HG03196 (cell line): Measurements from ENCODE around the gene PTPRD.
A peak's percentile ranks its signal among the peaks of the same experiment; 100 is the strongest.

Experiments used
- ATAC-seq: cut with Tn5 transposase; IDR thresholded peaks from one replicate; pipeline ENCODE4 v1.9.1; 2021; ENCODE audit not compliant: unreplicated experiment

Gene PTPRD

GRCh38 chr9:8382777-8383527, 2229.8 kb downstream of the PTPRD start:
- no peak for ATAC-seq

- ATAC-seq, result no peak
Measured at GRCh38 chr9:8382266-8382665, 2230.5 kb downstream of the PTPRD start.

GRCh38 chr9:8381601-8382000, 2231.2 kb downstream of the PTPRD start:
- no peak for ATAC-seq

GRCh38 chr9:8374471-8374870, 2238.3 kb downstream of the PTPRD start:
- no peak for ATAC-seq

GRCh38 chr9:8371686-8372085, 2241.1 kb downstream of the PTPRD start:
- no peak for ATAC-seq

GRCh38 chr9:8366161-8366926, 2246.5 kb downstream of the PTPRD start:
- no peak for ATAC-seq

- ATAC-seq, result no peak
Measured at GRCh38 chr9:8365466-8366160, 2247.2 kb downstream of the PTPRD start.

GRCh38 chr9:8365029-8365428, 2247.8 kb downstream of the PTPRD start:
- ATAC-seq, result peak; percentile 68

- no peak for ATAC-seq
Measured at GRCh38 chr9:8364026-8364752, 2248.6 kb downstream of the PTPRD start.

GRCh38 chr9:8362250-8362649, 2250.6 kb downstream of the PTPRD start:
- ATAC-seq, result peak; percentile 69

GRCh38 chr9:8361364-8361763, 2251.4 kb downstream of the PTPRD start:
- ATAC-seq, result no peak

GRCh38 chr9:8356406-8356805, 2256.4 kb downstream of the PTPRD start:
- ATAC-seq, result no peak

GRCh38 chr9:8351436-8351835, 2261.4 kb downstream of the PTPRD start:
- ATAC-seq, result no peak

- ATAC-seq, result no peak
Measured at GRCh38 chr9:8349901-8350300, 2262.9 kb downstream of the PTPRD start.

- no peak for ATAC-seq
Measured at GRCh38 chr9:8349376-8349775, 2263.4 kb downstream of the PTPRD start.

GRCh38 chr9:8348756-8349155, 2264.0 kb downstream of the PTPRD start:
- ATAC-seq, result no peak

GRCh38 chr9:8346296-8346695, 2266.5 kb downstream of the PTPRD start:
- ATAC-seq, result no peak

GRCh38 chr9:8338767-8339510, 2273.9 kb downstream of the PTPRD start:
- no peak for ATAC-seq

- ATAC-seq, result no peak
Measured at GRCh38 chr9:8337834-8338766, 2274.7 kb downstream of the PTPRD start.
